Central memory CD8-positive, alpha-beta T cell (primary cell): ENCODE results near the gene TRIM8.
A peak's percentile ranks its signal among the peaks of the same experiment; 100 is the strongest.

ENCODE experiments used
- ATAC-seq: fragments of 150-1000 bp; cut with Tn5 transposase; replicated peaks from 2 replicates; pipeline ENCODE4 v1.10.0; 2022; ENCODE audit warnings: mild to moderate bottlenecking, moderate FRiP score, moderate number of reproducible peaks; ENCODE audit not compliant: poor library complexity, severe bottlenecking; ENCODE audit errors: extremely low read depth
- DNase-seq, 2 donors: peaks; one replicate each; pipeline ENCODE4 v3.0.0; 2021; ENCODE audit warnings: low spot score in 2 of 2
- H3K27ac Mint-ChIP-seq: one replicate; pipeline ENCODE4 v1.8.0; 2022; ENCODE audit warnings: low read depth, mild to moderate bottlenecking, moderate library complexity, mixed read lengths
- H3K27me3 Mint-ChIP-seq: one replicate; pipeline ENCODE4 v1.8.0; 2022; ENCODE audit warnings: mixed read lengths
- H3K36me3 Mint-ChIP-seq: one replicate; pipeline ENCODE4 v1.8.0; 2022; ENCODE audit warnings: mild to moderate bottlenecking, moderate library complexity, mixed read lengths; ENCODE audit not compliant: insufficient read depth
- H3K4me1 Mint-ChIP-seq: one replicate; pipeline ENCODE4 v1.8.0; 2022; ENCODE audit warnings: mixed read lengths
- H3K4me3 Mint-ChIP-seq: one replicate; pipeline ENCODE4 v1.8.0; 2022; ENCODE audit warnings: mild to moderate bottlenecking, moderate library complexity, mixed read lengths
- H3K9me3 Mint-ChIP-seq: one replicate; pipeline ENCODE4 v1.8.0; 2022; ENCODE audit warnings: mixed read lengths

Gene TRIM8

GRCh38 chr10:102644066-102644645 lies at the start of gene TRIM8:
TSS of gene TRIM8 (plus strand) at chr10:102644479. CDS start at chr10:102644618, 139 bp downstream.
- H3K9me3 Mint-ChIP-seq, result no peaks in the 10 kb centered on the region
- DNase-seq, result peak; percentile 35 to 41
- peak within 1 kb of the TSS; percentile 96 for H3K27ac Mint-ChIP-seq
- H3K4me3 Mint-ChIP-seq, result peak within 1 kb of the TSS; percentile 97
- no peaks in the 10 kb centered on the region for H3K27me3 Mint-ChIP-seq
- peaks cover 53% of the 10 kb centered on the region for H3K4me1 Mint-ChIP-seq
- H3K36me3 Mint-ChIP-seq, result peaks cover 35% of the 10 kb centered on the region
- ATAC-seq, result peak; percentile 5

GRCh38 chr10:102595293-102595692 lies 49.0 kb upstream of the TRIM8 start:
- Mint-ChIP-seq H3K4me3 (no peak overlapping the region), H3K27me3 (no peaks in the 10 kb centered on the region), H3K9me3 (no peaks in the 10 kb centered on the region), H3K36me3 (peaks cover 11% of the 10 kb centered on the region), H3K27ac (no peak overlapping the region), H3K4me1 (no peaks in the 10 kb centered on the region)
- DNase-seq (no peak), ATAC-seq (no peak)

- Mint-ChIP-seq H3K4me1 (no peaks in the 10 kb centered on the region), H3K36me3 (peaks cover 11% of the 10 kb centered on the region), H3K4me3 (no peak overlapping the region), H3K27ac (no peak overlapping the region), H3K9me3 (no peaks in the 10 kb centered on the region), H3K27me3 (no peaks in the 10 kb centered on the region)
- no peak for DNase-seq
- no peak for ATAC-seq
Observed at GRCh38 chr10:102595897-102596296, 48.4 kb upstream of the TRIM8 start.

GRCh38 chr10:102596506-102596971 lies 47.7 kb upstream of the TRIM8 start:
- Mint-ChIP-seq H3K9me3 (no peaks in the 10 kb centered on the region), H3K36me3 (peaks cover 11% of the 10 kb centered on the region), H3K4me1 (no peaks in the 10 kb centered on the region), H3K27me3 (no peaks in the 10 kb centered on the region), H3K4me3 (no peak overlapping the region), H3K27ac (no peak overlapping the region)
- DNase-seq, result no peak
- no peak for ATAC-seq

- no peak for ATAC-seq
- Mint-ChIP-seq H3K4me1 (no peaks in the 10 kb centered on the region), H3K27me3 (no peaks in the 10 kb centered on the region), H3K4me3 (no peak overlapping the region), H3K9me3 (no peaks in the 10 kb centered on the region), H3K36me3 (peaks cover 11% of the 10 kb centered on the region), H3K27ac (no peak overlapping the region)
- DNase-seq, result no peak
Observed at GRCh38 chr10:102597131-102597991, 46.9 kb upstream of the TRIM8 start.

- no peak overlapping the region for H3K4me3 Mint-ChIP-seq
- no peak overlapping the region for H3K27ac Mint-ChIP-seq
- H3K9me3 Mint-ChIP-seq, result no peaks in the 10 kb centered on the region
- DNase-seq, result no peak
- no peaks in the 10 kb centered on the region for H3K4me1 Mint-ChIP-seq
- no peak for ATAC-seq
- peaks cover 10% of the 10 kb centered on the region for H3K36me3 Mint-ChIP-seq
- H3K27me3 Mint-ChIP-seq, result no peaks in the 10 kb centered on the region
Observed at GRCh38 chr10:102598243-102598642, 46.0 kb upstream of the TRIM8 start.

GRCh38 chr10:102599565-102600327 lies 44.5 kb upstream of the TRIM8 start:
- no peak for ATAC-seq
- Mint-ChIP-seq H3K27me3 (no peaks in the 10 kb centered on the region), H3K9me3 (no peaks in the 10 kb centered on the region), H3K27ac (no peak overlapping the region), H3K4me3 (no peak overlapping the region), H3K4me1 (no peaks in the 10 kb centered on the region), H3K36me3 (peaks cover 6% of the 10 kb centered on the region)
- no peak for DNase-seq

- Mint-ChIP-seq H3K4me3 (no peak overlapping the region), H3K27ac (no peak overlapping the region), H3K4me1 (no peaks in the 10 kb centered on the region), H3K36me3 (peaks cover 10% of the 10 kb centered on the region), H3K9me3 (no peaks in the 10 kb centered on the region), H3K27me3 (no peaks in the 10 kb centered on the region)
- no peak for DNase-seq
- ATAC-seq, result no peak
Observed at GRCh38 chr10:102600816-102601215, 43.5 kb upstream of the TRIM8 start.

GRCh38 chr10:102601639-102602038 lies 42.6 kb upstream of the TRIM8 start:
- DNase-seq, result no peak
- Mint-ChIP-seq H3K4me1 (no peaks in the 10 kb centered on the region), H3K27ac (no peak overlapping the region), H3K27me3 (no peaks in the 10 kb centered on the region), H3K4me3 (no peak overlapping the region), H3K36me3 (peaks cover 10% of the 10 kb centered on the region), H3K9me3 (no peaks in the 10 kb centered on the region)
- ATAC-seq, result no peak

- ATAC-seq, result no peak
- H3K4me1 Mint-ChIP-seq, result no peaks in the 10 kb centered on the region
- no peak overlapping the region for H3K4me3 Mint-ChIP-seq
- no peak for DNase-seq
- no peaks in the 10 kb centered on the region for H3K27me3 Mint-ChIP-seq
- no peak overlapping the region for H3K27ac Mint-ChIP-seq
- peaks cover 10% of the 10 kb centered on the region for H3K36me3 Mint-ChIP-seq
- no peaks in the 10 kb centered on the region for H3K9me3 Mint-ChIP-seq
Observed at GRCh38 chr10:102602272-102603045, 41.8 kb upstream of the TRIM8 start.

GRCh38 chr10:102603946-102604345 lies 40.3 kb upstream of the TRIM8 start:
- no peak overlapping the region for H3K27ac Mint-ChIP-seq
- H3K4me3 Mint-ChIP-seq, result no peak overlapping the region
- no peaks in the 10 kb centered on the region for H3K4me1 Mint-ChIP-seq
- no peaks in the 10 kb centered on the region for H3K27me3 Mint-ChIP-seq
- H3K36me3 Mint-ChIP-seq, result peaks cover 8% of the 10 kb centered on the region
- ATAC-seq (no peak), DNase-seq (no peak)
- H3K9me3 Mint-ChIP-seq, result no peaks in the 10 kb centered on the region

GRCh38 chr10:102604439-102604841 lies 39.8 kb upstream of the TRIM8 start:
- DNase-seq (no peak), ATAC-seq (no peak)
- Mint-ChIP-seq H3K4me1 (no peaks in the 10 kb centered on the region), H3K36me3 (peaks cover 5% of the 10 kb centered on the region), H3K9me3 (no peaks in the 10 kb centered on the region), H3K27ac (no peak overlapping the region), H3K27me3 (no peaks in the 10 kb centered on the region), H3K4me3 (no peak overlapping the region)
